ENCODE measurements around the gene DIPK2B. TPM values are rescaled to one million over a fixed set of nuclear protein-coding genes. Genes with fewer than 3 reads are reported as not detected.

DIPK2B gene, protein sequence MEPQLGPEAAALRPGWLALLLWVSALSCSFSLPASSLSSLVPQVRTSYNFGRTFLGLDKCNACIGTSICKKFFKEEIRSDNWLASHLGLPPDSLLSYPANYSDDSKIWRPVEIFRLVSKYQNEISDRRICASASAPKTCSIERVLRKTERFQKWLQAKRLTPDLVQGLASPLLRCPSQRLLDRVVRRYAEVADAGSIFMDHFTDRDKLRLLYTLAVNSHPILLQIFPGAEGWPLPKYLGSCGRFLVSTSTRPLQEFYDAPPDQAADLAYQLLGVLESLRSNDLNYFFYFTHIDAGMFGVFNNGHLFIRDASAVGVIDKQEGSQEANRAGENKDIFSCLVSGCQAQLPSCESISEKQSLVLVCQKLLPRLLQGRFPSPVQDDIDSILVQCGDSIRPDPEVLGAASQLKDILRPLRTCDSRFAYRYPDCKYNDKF
- total RNA-seq, result not detected in 2 replicates

DNA sequence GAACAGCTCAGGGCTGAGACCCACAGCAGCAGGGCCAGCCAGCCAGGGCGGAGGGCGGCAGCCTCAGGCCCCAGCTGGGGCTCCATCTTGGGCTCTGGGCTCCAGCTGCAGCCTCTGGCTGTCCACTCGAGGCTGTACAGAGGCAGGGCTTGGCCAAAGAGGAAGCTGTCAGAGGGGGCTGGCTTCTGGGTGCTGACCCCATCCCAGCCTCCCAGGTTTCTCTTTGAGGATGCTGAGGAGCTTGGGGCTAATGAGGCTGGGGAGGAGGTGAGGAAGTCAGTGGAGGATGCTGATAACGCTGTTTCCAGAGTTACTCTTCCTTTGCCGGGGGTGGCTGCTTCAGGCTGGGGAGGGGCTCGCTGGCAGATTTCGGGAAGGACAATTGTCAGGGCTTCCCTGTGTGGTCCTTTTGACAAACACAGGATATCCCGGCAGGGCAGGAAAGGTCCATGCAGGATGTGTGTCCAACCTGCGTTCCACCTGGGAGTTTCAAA is at the start of gene DIPK2B:
TSS of gene DIPK2B (minus strand) at position 136 of the 494 bp plus-strand sequence. CDS start at position 86, 50 bp downstream.

